Keratinocyte (primary cell): ENCODE data around the gene MAML1. TPM values are rescaled to one million over a fixed set of nuclear protein-coding genes. Genes with fewer than 3 reads are reported as not detected.

Experiments
- DNase-seq: peaks from one replicate; pipeline ENCODE4 v3.0.0-alpha.2; 2011; ENCODE audit warnings: low read depth, missing footprints, low spot score
- FAIRE-seq: peaks from 2 replicates; lab custom pipeline; 2011; peaks lifted over from hg19 to GRCh38; lab: Jason Lieb, UNC
- H2AFZ ChIP-seq: 2 replicates; pipeline ENCODE4 v1.6.0; 2012; ENCODE audit warnings: low read length, control low read depth, inconsistent platforms; ENCODE audit not compliant: control insufficient read depth
- H3K27ac ChIP-seq: 2 replicates; pipeline ENCODE4 v1.5.1; 2011; ENCODE audit warnings: low read length; ENCODE audit not compliant: control insufficient read depth, insufficient read depth
- H3K27me3 ChIP-seq: 3 replicates; pipeline ENCODE4 v1.6.0; 2011; ENCODE audit warnings: low read length; ENCODE audit not compliant: control insufficient read depth, insufficient read depth; ENCODE audit errors: extremely low read depth
- H3K36me3 ChIP-seq, 2 experiments: 2 replicates in 1 of 2; 3 replicates in 1 of 2; pipeline ENCODE4 v1.5.1; 2011; ENCODE audit warnings: low read length in 2 of 2, mild to moderate bottlenecking in 1 of 2; ENCODE audit not compliant: control insufficient read depth in 2 of 2, insufficient read depth in 2 of 2; ENCODE audit errors: extremely low read depth in 1 of 2
- H3K4me1 ChIP-seq: 3 replicates; pipeline ENCODE4 v1.5.1; 2011; ENCODE audit warnings: low read length; ENCODE audit not compliant: control insufficient read depth, insufficient read depth; ENCODE audit errors: extremely low read depth
- H3K4me2 ChIP-seq: 3 replicates; pipeline ENCODE4 v1.6.0; 2011; ENCODE audit warnings: low read depth, low read length; ENCODE audit not compliant: control insufficient read depth, insufficient read depth; ENCODE audit errors: extremely low read depth
- H3K4me3 ChIP-seq, 3 experiments: fragments of 200-600 bp in 1 of 3; sonication (generic) in 1 of 3; 2 replicates in 2 of 3; 3 replicates in 1 of 3; pipeline ENCODE4 v1.5.1; 2011 to 2016; ENCODE audit warnings: low read length in 3 of 3, mild to moderate bottlenecking in 3 of 3, control low read depth in 2 of 3, inconsistent platforms in 1 of 3, low read depth in 1 of 3, mixed read lengths in 1 of 3, mixed run types in 1 of 3, moderate library complexity in 1 of 3; ENCODE audit not compliant: control insufficient read depth in 2 of 3, insufficient read depth in 2 of 3; ENCODE audit errors: extremely low read depth in 1 of 3
- H3K79me2 ChIP-seq: 2 replicates; pipeline ENCODE4 v1.6.0; 2012; ENCODE audit warnings: low read length; ENCODE audit not compliant: control insufficient read depth, insufficient read depth
- H3K9ac ChIP-seq: 3 replicates; pipeline ENCODE4 v1.6.0; 2011; ENCODE audit warnings: low read length; ENCODE audit not compliant: control insufficient read depth, insufficient read depth; ENCODE audit errors: extremely low read depth
- H3K9me1 ChIP-seq: 3 replicates; pipeline ENCODE4 v1.6.0; 2011; ENCODE audit warnings: low read length; ENCODE audit not compliant: control insufficient read depth, insufficient read depth; ENCODE audit errors: extremely low read depth
- H3K9me3 ChIP-seq: 2 replicates; pipeline ENCODE4 v1.5.1; 2012; ENCODE audit warnings: low read depth, low read length; ENCODE audit not compliant: control insufficient read depth
- H4K20me1 ChIP-seq: 3 replicates; pipeline ENCODE4 v1.6.0; 2011; ENCODE audit warnings: low read length; ENCODE audit not compliant: control insufficient read depth, insufficient read depth; ENCODE audit errors: extremely low read depth
- EZH2 ChIP-seq: IDR thresholded peaks from one replicate; pipeline ENCODE4 v1.6.1; 2012; ENCODE audit warnings: inconsistent platforms, mild to moderate bottlenecking, low read length, moderate library complexity
- dilution Hi-C: fragments of 300-500 bp; cut with MboI; formaldehyde crosslinking; loops from one replicate; pipeline ENCODE4 v1.7.0; 2020; ENCODE audit warnings: low sequenced_read_pairs; ENCODE audit not compliant: extremely low pct_ligation_motif_present
- polyA plus RNA-seq, 5 experiments: library from polyadenylated mRNA; depleted of rRNA in 3 of 5; stranded (reverse) in 3 of 5; stranded (forward) in 1 of 5; unstranded in 1 of 5; fragments of >200 nt; gene quantifications; 1 replicate in 1 of 5; 2 replicates in 3 of 5; 3 replicates in 1 of 5; pipeline versions ENCODE4 v1.2.1 to v1.2.3, GENCODE V29; 2011 to 2012; ENCODE audit warnings: missing spikeins in 2 of 5, low read depth in 1 of 5, low replicate concordance in 1 of 5
- TF ChIP-seq, protein P1 (sequence below), 3 experiments: IDR thresholded peaks in 1 of 3; conservative IDR thresholded peaks in 1 of 3; optimal IDR thresholded peaks in 1 of 3; 2 replicates in 2 of 3; 3 replicates in 1 of 3; pipeline versions ENCODE3 to v1.5.1; 2011; ENCODE audit warnings: low read length in 3 of 3, mild to moderate bottlenecking in 3 of 3, moderate library complexity in 2 of 3, control low read depth in 1 of 3, inconsistent platforms in 1 of 3; ENCODE audit not compliant: insufficient read depth in 2 of 3; ENCODE audit errors: extremely low read depth in 1 of 3

The MAML1 gene
- polyA plus RNA-seq, 1 donor (not counting 4 experiments of a cell fraction or from before 2014, with no cell fraction given): 4.9 TPM

DNA sequence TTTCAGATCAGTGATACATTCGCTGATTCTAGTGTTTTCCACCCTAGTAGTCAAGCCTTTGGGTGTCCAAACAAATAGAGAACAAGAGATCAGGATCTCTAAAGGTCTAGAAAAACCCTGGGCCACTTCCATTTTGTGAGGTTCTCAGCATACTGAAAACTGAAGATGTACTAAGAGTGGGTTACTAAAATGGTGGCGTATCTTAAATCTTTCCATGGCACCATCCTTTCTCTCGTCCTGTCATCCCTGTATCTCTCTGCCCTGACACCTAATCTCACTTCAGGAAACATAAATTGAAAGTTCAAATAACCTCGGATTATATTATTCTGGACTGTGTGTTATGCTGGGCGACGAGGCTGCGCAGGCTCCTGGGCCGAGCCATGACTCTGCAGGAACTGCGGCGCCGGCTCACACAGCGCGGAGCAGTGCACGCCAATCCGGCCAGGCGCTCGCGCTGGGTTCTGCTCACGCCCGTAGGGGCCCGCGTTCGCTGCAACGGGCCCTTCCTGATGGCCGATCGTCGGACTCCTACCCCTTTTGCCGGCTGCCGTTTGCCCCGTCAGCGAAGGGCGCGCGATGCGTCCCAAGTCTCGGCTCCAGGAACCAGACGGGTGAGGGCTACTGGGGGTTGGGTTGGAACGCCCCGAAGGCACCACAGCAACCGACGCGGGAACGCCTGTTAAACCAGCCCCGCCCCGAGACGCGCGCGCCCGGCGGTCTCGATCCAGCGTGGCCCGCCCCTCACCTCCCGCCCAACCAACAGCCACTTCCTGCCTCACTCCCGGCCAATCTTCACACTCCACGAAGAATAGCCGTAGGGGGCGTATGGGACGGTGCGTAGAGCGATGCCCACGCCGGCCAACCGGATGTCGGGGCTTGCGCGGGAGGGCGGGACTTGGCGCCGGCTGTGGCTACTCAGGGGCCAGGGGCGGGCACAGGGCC is 34.4 kb upstream of the MAML1 start:
- Histone ChIP-seq H2AFZ (peak overlapping the region; percentile 93), H3K9ac (peak overlapping the region; percentile 100), H3K9me1 (no peaks in the 10 kb centered on the region), H3K4me2 (peak overlapping the region; percentile 94), H3K79me2 (peaks cover 43% of the 10 kb centered on the region), H3K9me3 (no peaks in the 10 kb centered on the region), H3K36me3 (peaks cover 7 to 10% of the 10 kb centered on the region in 2 experiments), H3K4me3 (peak overlapping the region; percentile 62 to 100 (median 99)), H3K27me3 (no peaks in the 10 kb centered on the region), H4K20me1 (peaks cover 15% of the 10 kb centered on the region), H3K27ac (peak overlapping the region; percentile 99), H3K4me1 (peaks cover 9% of the 10 kb centered on the region)
- TF ChIP-seq EZH2: no peak
- peak; percentile 95 for DNase-seq
- dilution Hi-C loops: no loop called here
- no peak for FAIRE-seq

DNA sequence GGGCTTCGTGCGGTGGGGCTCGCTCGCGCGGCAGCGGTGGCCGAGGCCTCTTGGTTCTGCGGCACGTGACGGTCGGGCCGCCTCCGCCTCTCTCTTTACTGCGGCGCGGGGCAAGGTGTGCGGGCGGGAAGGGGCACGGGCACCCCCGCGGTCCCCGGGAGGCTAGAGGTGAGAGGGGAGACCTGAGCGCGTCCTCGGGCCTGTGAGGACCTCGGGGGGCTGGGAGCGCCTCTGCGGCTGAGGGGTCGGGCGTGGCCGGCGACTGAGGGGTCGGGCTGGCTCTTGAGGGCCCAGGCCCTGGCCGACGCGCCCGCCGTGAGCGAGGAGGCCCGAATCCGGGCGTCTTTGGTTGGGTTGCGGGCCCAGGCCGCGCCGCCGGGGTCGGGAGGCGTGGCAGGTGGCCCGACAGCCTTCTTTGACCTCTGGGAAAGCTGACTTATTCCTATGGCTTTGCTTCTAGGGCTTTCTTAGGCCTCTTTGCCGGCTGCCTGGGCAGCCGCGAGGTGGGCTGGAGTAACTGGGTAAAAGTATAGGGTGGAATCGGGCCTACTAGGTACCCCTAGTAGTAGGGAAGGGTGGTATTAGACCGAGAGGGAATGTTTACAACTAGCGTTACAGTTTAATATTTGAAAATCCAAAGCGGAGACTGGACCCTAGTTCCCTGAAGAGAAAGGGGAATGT is 33.5 kb upstream of the MAML1 start, which contains the start of gene CANX:
Gene CANX, plus strand, starts transcription at position 33 of the 681 bp plus-strand sequence. CDS start 6,715 bp downstream, outside the sequence.
- peaks cover 51% of the 10 kb centered on the region for H3K79me2 ChIP-seq
- peaks cover 19% of the 10 kb centered on the region for H4K20me1 ChIP-seq
- DNase-seq (no peak), FAIRE-seq (no peak)
- TF ChIP-seq, protein P1, sequence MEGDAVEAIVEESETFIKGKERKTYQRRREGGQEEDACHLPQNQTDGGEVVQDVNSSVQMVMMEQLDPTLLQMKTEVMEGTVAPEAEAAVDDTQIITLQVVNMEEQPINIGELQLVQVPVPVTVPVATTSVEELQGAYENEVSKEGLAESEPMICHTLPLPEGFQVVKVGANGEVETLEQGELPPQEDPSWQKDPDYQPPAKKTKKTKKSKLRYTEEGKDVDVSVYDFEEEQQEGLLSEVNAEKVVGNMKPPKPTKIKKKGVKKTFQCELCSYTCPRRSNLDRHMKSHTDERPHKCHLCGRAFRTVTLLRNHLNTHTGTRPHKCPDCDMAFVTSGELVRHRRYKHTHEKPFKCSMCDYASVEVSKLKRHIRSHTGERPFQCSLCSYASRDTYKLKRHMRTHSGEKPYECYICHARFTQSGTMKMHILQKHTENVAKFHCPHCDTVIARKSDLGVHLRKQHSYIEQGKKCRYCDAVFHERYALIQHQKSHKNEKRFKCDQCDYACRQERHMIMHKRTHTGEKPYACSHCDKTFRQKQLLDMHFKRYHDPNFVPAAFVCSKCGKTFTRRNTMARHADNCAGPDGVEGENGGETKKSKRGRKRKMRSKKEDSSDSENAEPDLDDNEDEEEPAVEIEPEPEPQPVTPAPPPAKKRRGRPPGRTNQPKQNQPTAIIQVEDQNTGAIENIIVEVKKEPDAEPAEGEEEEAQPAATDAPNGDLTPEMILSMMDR (optimal IDR thresholded peaks at IDR 0.05 in 1 of 3, IDR thresholded peaks at IDR 0.05 in 1 of 3, conservative IDR thresholded peaks at IDR 0.05 in 1 of 3; ENCODE audit: extremely low read depth in 1 of 3, insufficient read depth in 2 of 3, low read length in 3 of 3): no peak
- TF ChIP-seq EZH2: no peak
- peak within 1 kb of the TSS; percentile 96 for H3K4me2 ChIP-seq
- H3K27ac ChIP-seq: peak within 1 kb of the TSS; percentile 99
- dilution Hi-C loops: no loop called here
- H3K4me1 ChIP-seq: peaks cover 9% of the 10 kb centered on the region
- H2AFZ ChIP-seq: peak within 1 kb of the TSS; percentile 93
- H3K9me3 ChIP-seq: no peaks in the 10 kb centered on the region
- peak within 1 kb of the TSS; percentile 62 to 100 (median 99) for H3K4me3 ChIP-seq
- H3K9ac ChIP-seq: peak within 1 kb of the TSS; percentile 100
- H3K36me3 ChIP-seq: peaks cover 11 to 14% of the 10 kb centered on the region in 2 experiments
- no peaks in the 10 kb centered on the region for H3K27me3 ChIP-seq
- H3K9me1 ChIP-seq: no peaks in the 10 kb centered on the region
